GM12873 (cell line): ENCODE results near the gene NEK9.

Source experiments
- CTCF ChIP-seq: IDR thresholded peaks from 2 replicates; pipeline ENCODE4 v1.5.1; 2012; ENCODE audit warnings: low read depth, mild to moderate bottlenecking, moderate library complexity, low read length, control low read depth; ENCODE audit not compliant: insufficient read depth; ENCODE audit errors: missing control alignments

Gene NEK9

GRCh38 chr14:75046275-75046674, 80.6 kb downstream of the NEK9 start:
- TF ChIP-seq CTCF = no peak

GRCh38 chr14:75044752-75045151, 82.1 kb downstream of the NEK9 start:
- no peak for TF ChIP-seq CTCF

GRCh38 chr14:75044322-75044721, 82.5 kb downstream of the NEK9 start:
- no peak for TF ChIP-seq CTCF

- no peak for TF ChIP-seq CTCF
Observed at GRCh38 chr14:75042035-75042434, 84.8 kb downstream of the NEK9 start.

GRCh38 chr14:75041613-75042012, 85.2 kb downstream of the NEK9 start:
- TF ChIP-seq CTCF = no peak

- no peak for TF ChIP-seq CTCF
Observed at GRCh38 chr14:75040959-75041358, 85.9 kb downstream of the NEK9 start.

GRCh38 chr14:75040507-75040906, 86.3 kb downstream of the NEK9 start:
- no peak for TF ChIP-seq CTCF
